DOHH2 (cell line): ENCODE measurements around the gene XPA.

Experiments used
- H3F3A ChIP-seq: fragments of 200-600 bp; sonication (generic), shearing (Covaris generic); 2 replicates; pipeline ENCODE4 v1.6.0; 2016; ENCODE audit warnings: antibody characterized with exemption, mild to moderate bottlenecking; ENCODE audit not compliant: control insufficient read depth, insufficient read depth
- H3K27ac ChIP-seq: fragments of 200-600 bp; sonication (generic); 2 replicates; pipeline ENCODE4 v1.5.1; 2014; ENCODE audit warnings: low read depth, mild to moderate bottlenecking, low read length, moderate library complexity
- H3K27me3 ChIP-seq: fragments of 200-600 bp; sonication (generic); 2 replicates; pipeline ENCODE4 v1.6.1; 2014; ENCODE audit warnings: mild to moderate bottlenecking, low read length, mixed read lengths; ENCODE audit not compliant: control insufficient read depth
- H3K36me3 ChIP-seq: fragments of 200-600 bp; sonication (generic); 2 replicates; pipeline ENCODE4 v1.6.1; 2014; ENCODE audit warnings: mild to moderate bottlenecking, low read length, moderate library complexity, mixed read lengths; ENCODE audit not compliant: control insufficient read depth
- H3K4me1 ChIP-seq: fragments of 200-600 bp; sonication (generic); 2 replicates; pipeline ENCODE4 v1.6.1; 2014; ENCODE audit warnings: mild to moderate bottlenecking, low read length, mixed read lengths; ENCODE audit not compliant: control insufficient read depth
- H3K4me2 ChIP-seq: fragments of 200-600 bp; sonication (generic); 2 replicates; pipeline ENCODE4 v1.6.0; 2014; ENCODE audit warnings: mild to moderate bottlenecking, low read length, moderate library complexity
- H3K4me3 ChIP-seq: fragments of 200-600 bp; sonication (generic); 2 replicates; pipeline ENCODE4 v1.5.1; 2014; ENCODE audit warnings: mild to moderate bottlenecking, low read length, mixed read lengths
- H3K79me2 ChIP-seq: fragments of 200-600 bp; sonication (generic); 2 replicates; pipeline ENCODE4 v1.6.1; 2014; ENCODE audit warnings: mild to moderate bottlenecking, low read length, mixed read lengths; ENCODE audit not compliant: control insufficient read depth
- H3K9me2 ChIP-seq: fragments of 200-600 bp; sonication (generic); replicated peaks from 2 replicates; pipeline ENCODE4 v1.6.1; 2014; ENCODE audit warnings: mild to moderate bottlenecking, low read length, mixed read lengths; ENCODE audit not compliant: control insufficient read depth
- H3K9me3 ChIP-seq: fragments of 200-600 bp; sonication (generic); 2 replicates; pipeline ENCODE4 v1.6.1; 2014; ENCODE audit warnings: antibody characterized with exemption, low read length, mixed read lengths; ENCODE audit not compliant: control insufficient read depth, insufficient read depth
- H4K20me1 ChIP-seq: fragments of 200-600 bp; sonication (generic); 2 replicates; pipeline ENCODE4 v1.6.0; 2014; ENCODE audit warnings: low read depth, mild to moderate bottlenecking, antibody characterized with exemption, low read length, moderate library complexity; ENCODE audit not compliant: control insufficient read depth, insufficient read depth
- EZH2phosphoT487 ChIP-seq: fragments of 200-600 bp; sonication (generic); IDR thresholded peaks from 2 replicates; pipeline ENCODE4 v1.6.1; 2017; ENCODE audit warnings: borderline replicate concordance, mild to moderate bottlenecking, antibody characterized with exemption, low read length, moderate library complexity, mixed read lengths
- TF ChIP-seq, protein P1 (sequence below): fragments of 200-600 bp; sonication (generic); IDR thresholded peaks from one replicate; pipeline ENCODE4 v1.5.1; 2014; ENCODE audit warnings: antibody characterized with exemption, mild to moderate bottlenecking, low read depth, low read length; ENCODE audit not compliant: poor library complexity, severe bottlenecking

The XPA gene

DNA sequence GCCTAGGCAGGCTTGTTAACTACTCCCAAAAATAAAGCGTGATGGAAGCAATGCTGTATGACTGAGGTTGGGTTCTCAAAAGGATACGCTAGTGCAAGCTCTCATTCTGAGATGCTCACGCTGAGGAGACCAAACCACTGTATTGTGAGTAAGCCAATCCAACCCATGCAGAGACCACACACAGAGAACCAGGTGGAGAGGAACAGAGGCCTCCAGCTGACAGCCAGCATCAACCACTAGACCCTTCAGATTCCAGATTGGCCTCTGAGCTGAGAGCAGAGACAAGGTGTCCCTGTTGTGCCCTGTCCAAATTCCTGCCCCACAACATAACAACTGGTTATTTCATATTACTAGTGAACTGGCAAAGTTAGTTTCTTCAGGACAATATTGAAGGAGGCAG is 68.5 kb downstream of the XPA start:
- Histone ChIP-seq H3K4me3 (no peak overlapping the region), H3K27ac (no peak overlapping the region), H3K4me1 (peaks cover 18% of the 10 kb centered on the region), H3K9me2 (no peaks in the 10 kb centered on the region), H3K27me3 (no peaks in the 10 kb centered on the region), H3K36me3 (peaks cover 57% of the 10 kb centered on the region), H4K20me1 (no peaks in the 10 kb centered on the region), H3K4me2 (no peak overlapping the region), H3K79me2 (peaks cover 63% of the 10 kb centered on the region), H3F3A (peaks cover 3% of the 10 kb centered on the region; the same call in 1 of the 2 replicates), H3K9me3 (no peaks in the 10 kb centered on the region)
- TF ChIP-seq EZH2phosphoT487 = no peak
- TF ChIP-seq, protein P1, sequence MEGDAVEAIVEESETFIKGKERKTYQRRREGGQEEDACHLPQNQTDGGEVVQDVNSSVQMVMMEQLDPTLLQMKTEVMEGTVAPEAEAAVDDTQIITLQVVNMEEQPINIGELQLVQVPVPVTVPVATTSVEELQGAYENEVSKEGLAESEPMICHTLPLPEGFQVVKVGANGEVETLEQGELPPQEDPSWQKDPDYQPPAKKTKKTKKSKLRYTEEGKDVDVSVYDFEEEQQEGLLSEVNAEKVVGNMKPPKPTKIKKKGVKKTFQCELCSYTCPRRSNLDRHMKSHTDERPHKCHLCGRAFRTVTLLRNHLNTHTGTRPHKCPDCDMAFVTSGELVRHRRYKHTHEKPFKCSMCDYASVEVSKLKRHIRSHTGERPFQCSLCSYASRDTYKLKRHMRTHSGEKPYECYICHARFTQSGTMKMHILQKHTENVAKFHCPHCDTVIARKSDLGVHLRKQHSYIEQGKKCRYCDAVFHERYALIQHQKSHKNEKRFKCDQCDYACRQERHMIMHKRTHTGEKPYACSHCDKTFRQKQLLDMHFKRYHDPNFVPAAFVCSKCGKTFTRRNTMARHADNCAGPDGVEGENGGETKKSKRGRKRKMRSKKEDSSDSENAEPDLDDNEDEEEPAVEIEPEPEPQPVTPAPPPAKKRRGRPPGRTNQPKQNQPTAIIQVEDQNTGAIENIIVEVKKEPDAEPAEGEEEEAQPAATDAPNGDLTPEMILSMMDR = no peak

DNA sequence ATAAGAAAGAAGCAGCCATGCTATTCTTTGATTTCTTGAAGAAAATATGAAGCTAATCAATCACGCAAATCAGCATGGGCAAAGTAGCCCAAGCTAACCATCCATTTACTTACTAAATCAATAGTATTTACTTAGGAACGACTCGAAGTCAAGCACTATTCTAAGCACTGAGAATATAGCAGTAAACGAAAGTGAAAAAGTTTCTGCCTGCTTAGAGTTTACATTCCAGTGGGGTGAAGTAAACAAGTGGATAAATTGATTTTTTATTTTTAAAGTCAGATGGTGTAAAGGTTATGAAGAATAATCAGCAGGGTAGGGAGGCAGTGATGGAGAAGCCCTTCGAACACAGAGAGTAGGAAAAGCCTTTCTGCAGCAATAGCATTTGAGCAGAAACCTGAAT is 69.5 kb downstream of the XPA start:
- peaks cover 18% of the 10 kb centered on the region for H3K4me1 ChIP-seq
- no peak overlapping the region for H3K4me3 ChIP-seq
- no peak overlapping the region for H3K27ac ChIP-seq
- TF ChIP-seq, protein P1 = no peak
- no peak for TF ChIP-seq EZH2phosphoT487
- H4K20me1 ChIP-seq = no peaks in the 10 kb centered on the region
- H3K27me3 ChIP-seq = no peaks in the 10 kb centered on the region
- H3K9me3 ChIP-seq = no peaks in the 10 kb centered on the region
- no peak overlapping the region for H3K4me2 ChIP-seq
- peaks cover under 1% of the 10 kb centered on the region; the same call in 1 of the 2 replicates for H3F3A ChIP-seq
- peaks cover 65% of the 10 kb centered on the region for H3K36me3 ChIP-seq
- no peaks in the 10 kb centered on the region for H3K9me2 ChIP-seq
- H3K79me2 ChIP-seq = peaks cover 59% of the 10 kb centered on the region

DNA sequence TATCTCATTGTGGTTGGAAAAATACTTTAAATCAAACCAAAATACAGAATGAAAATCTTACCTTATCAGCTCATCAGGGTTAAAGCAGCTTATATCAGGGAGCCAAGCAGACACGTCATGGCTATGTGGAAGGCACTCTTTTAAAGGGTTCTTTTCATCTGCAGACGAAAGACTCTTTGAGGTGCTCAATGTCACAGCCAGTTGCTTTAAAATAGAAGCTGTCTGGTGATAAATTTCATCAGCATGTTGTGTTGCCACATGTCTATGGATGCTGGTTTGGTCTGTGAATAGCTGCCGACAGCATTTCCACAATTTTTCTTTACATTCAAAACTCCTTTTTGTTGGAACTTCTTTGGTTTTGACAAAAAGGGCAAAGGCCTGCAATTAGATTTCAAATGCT is 71.5 kb downstream of the XPA start:
- Histone ChIP-seq H4K20me1 (no peaks in the 10 kb centered on the region), H3K27me3 (no peaks in the 10 kb centered on the region), H3K9me2 (no peaks in the 10 kb centered on the region), H3F3A (no peaks in the 10 kb centered on the region), H3K27ac (no peak overlapping the region), H3K9me3 (no peaks in the 10 kb centered on the region), H3K79me2 (peaks cover 39% of the 10 kb centered on the region), H3K36me3 (peaks cover 83% of the 10 kb centered on the region), H3K4me1 (peaks cover 8% of the 10 kb centered on the region), H3K4me2 (no peak overlapping the region), H3K4me3 (no peak overlapping the region)
- TF ChIP-seq, protein P1 = no peak
- TF ChIP-seq EZH2phosphoT487 = no peak
